Measurements from ENCODE around the gene MYO3B. TPM values are rescaled to one million over a fixed set of nuclear protein-coding genes. Genes with fewer than 3 reads are reported as not detected.

Gene MYO3B
- total and polyA plus RNA-seq, 4 donors, result 0.50 to 0.61 (median 0.53) TPM

GRCh38 chr2:170404846-170405245 lies 226.9 kb downstream of the MYO3B start:
- Histone ChIP-seq H3K4me1 (ENCODE audit: control insufficient read depth, insufficient read depth, low read length) (no peaks in the 10 kb centered on the region), H3K9me3 (ENCODE audit: control insufficient read depth, insufficient read depth, low read length) (no peaks in the 10 kb centered on the region), H3K36me3 (ENCODE audit: control insufficient read depth, insufficient read depth, low read length) (no peaks in the 10 kb centered on the region), H3K4me3 (ENCODE audit: low read depth, low read length) (no peak overlapping the region), H3K27ac (ENCODE audit: low read depth, low read length) (no peak overlapping the region), H3K27me3 (ENCODE audit: control insufficient read depth, insufficient read depth, low read length) (peaks cover 2% of the 10 kb centered on the region)
- no CpG with 5 or more reads among the region's 3 CpGs for WGBS (ENCODE audit: insufficient coverage)
- DNase-seq (ENCODE audit: low read depth in 4 of 6, low spot score in 6 of 6), result no peak

DNA sequence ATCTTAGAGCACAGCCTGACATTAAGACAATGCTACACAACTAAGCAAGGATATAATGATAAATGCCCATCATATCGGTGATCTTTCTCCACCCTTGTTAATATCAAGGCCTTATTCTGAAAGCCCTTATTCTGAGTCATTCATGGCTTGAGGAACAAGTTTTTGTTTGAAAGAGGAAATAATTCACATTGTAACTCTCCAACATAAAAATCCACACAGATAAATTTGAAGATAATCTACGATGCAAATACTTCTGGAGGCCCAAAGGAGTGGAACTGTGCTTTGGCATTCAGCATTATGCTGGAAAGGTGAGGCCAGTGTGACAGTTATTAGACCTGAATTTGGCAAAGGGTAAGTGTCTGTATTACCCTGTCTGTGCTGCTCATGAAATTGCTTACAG lies 227.4 kb downstream of the MYO3B start:
- no peaks in the 10 kb centered on the region for H3K9me3 ChIP-seq (ENCODE audit: control insufficient read depth, insufficient read depth, low read length)
- no peak overlapping the region for H3K27ac ChIP-seq (ENCODE audit: low read depth, low read length)
- no peak for DNase-seq (ENCODE audit: low read depth in 4 of 6, low spot score in 6 of 6)
- H3K4me3 ChIP-seq (ENCODE audit: low read depth, low read length), result no peak overlapping the region
- no peaks in the 10 kb centered on the region for H3K4me1 ChIP-seq (ENCODE audit: control insufficient read depth, insufficient read depth, low read length)
- H3K36me3 ChIP-seq (ENCODE audit: control insufficient read depth, insufficient read depth, low read length), result no peaks in the 10 kb centered on the region
- no CpG with 5 or more reads among the region's 2 CpGs for WGBS (ENCODE audit: insufficient coverage)
- peaks cover 2% of the 10 kb centered on the region for H3K27me3 ChIP-seq (ENCODE audit: control insufficient read depth, insufficient read depth, low read length)

DNA sequence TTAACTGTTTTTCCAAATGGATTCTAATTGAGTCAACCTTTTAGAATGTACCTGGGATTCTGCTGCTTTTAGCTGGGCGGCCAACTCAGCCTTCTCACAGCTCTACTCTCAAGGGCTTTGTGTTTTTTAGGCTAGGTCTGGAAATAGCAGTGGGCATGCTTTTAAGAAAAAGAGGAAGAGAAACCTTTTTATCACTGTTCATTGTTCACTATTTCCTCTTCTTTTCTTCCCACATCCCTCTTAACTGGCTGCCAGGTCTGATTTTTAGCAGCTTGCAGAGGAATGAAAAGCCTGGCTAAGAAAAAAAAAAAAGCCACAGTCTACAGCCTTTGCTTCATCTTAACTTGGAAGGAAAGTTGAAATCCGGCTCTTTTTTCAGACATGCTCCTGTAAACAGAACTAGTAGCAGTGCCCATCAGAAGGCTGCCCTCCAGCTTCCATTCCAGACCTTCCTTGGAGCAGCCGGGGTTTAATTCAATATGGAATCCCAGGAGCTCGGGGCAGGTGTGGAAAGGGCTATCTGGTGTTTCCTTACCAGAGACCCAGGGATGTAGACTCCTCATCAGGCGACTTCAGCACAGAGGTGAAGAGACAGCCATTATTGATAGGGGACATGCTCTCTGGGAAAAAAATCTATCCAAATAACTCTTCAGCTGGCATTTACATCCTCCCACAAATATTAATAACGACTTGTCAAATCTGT lies 230.7 kb downstream of the MYO3B start:
- Histone ChIP-seq H3K9me3 (ENCODE audit: control insufficient read depth, insufficient read depth, low read length) (no peaks in the 10 kb centered on the region), H3K27ac (ENCODE audit: low read depth, low read length) (no peak overlapping the region), H3K4me1 (ENCODE audit: control insufficient read depth, insufficient read depth, low read length) (no peaks in the 10 kb centered on the region), H3K4me3 (ENCODE audit: low read depth, low read length) (no peak overlapping the region), H3K27me3 (ENCODE audit: control insufficient read depth, insufficient read depth, low read length) (no peaks in the 10 kb centered on the region), H3K36me3 (ENCODE audit: control insufficient read depth, insufficient read depth, low read length) (no peaks in the 10 kb centered on the region)
- WGBS (ENCODE audit: insufficient coverage), result 17% methylated on average over 2 of the region's 6 CpGs
- DNase-seq (ENCODE audit: low read depth in 4 of 6, low spot score in 6 of 6), result peak in 1 of 6 donors; percentile 7

DNA sequence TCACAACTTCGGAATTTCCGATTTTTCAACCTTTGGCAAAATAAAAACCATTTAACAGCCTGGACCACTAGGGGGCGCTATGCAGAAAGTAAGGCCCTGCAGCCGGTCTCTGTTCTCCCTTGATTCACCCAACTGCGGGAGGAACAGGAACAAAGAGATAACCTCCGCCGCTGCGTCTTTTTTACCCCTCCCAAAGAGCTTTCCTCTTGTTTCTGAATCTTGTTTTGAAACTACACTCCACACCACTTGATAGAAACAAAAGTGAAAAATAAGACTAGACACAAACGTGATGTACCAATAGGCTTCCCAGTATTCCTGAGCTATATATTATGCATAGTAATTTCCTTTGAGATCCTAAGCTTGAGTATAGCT lies 231.2 kb downstream of the MYO3B start:
- DNase-seq (ENCODE audit: low read depth in 4 of 6, low spot score in 6 of 6), result peak; percentile 40 to 94 (median 64)
- Histone ChIP-seq H3K4me3 (ENCODE audit: low read depth, low read length) (no peak overlapping the region), H3K27me3 (ENCODE audit: control insufficient read depth, insufficient read depth, low read length) (no peaks in the 10 kb centered on the region), H3K27ac (ENCODE audit: low read depth, low read length) (no peak overlapping the region), H3K9me3 (ENCODE audit: control insufficient read depth, insufficient read depth, low read length) (no peaks in the 10 kb centered on the region), H3K4me1 (ENCODE audit: control insufficient read depth, insufficient read depth, low read length) (no peaks in the 10 kb centered on the region), H3K36me3 (ENCODE audit: control insufficient read depth, insufficient read depth, low read length) (no peaks in the 10 kb centered on the region)
- 2% methylated on average over 5 of the region's 9 CpGs for WGBS (ENCODE audit: insufficient coverage)

DNA sequence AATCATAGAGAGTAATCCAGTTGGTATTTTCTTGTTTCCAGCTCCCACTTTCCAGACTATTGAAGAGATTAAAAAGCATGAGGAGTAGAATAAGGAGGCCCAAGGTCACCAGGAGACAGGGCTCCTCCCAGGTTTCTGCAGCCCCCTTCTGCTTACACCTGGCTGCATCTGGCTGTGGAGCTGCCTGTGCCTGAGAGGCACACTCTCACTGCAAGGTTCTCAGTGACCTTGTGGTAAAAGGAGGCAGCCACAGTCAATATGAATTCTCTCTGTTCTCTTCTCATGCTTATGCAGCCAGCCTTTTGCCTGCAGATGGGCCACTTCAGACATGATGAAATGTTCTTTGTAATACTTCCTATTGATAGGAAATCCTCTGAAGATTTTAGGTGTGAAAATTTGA lies 233.7 kb downstream of the MYO3B start:
- no peaks in the 10 kb centered on the region for H3K36me3 ChIP-seq (ENCODE audit: control insufficient read depth, insufficient read depth, low read length)
- no peaks in the 10 kb centered on the region for H3K27me3 ChIP-seq (ENCODE audit: control insufficient read depth, insufficient read depth, low read length)
- no peak overlapping the region for H3K27ac ChIP-seq (ENCODE audit: low read depth, low read length)
- no peaks in the 10 kb centered on the region for H3K9me3 ChIP-seq (ENCODE audit: control insufficient read depth, insufficient read depth, low read length)
- no peaks in the 10 kb centered on the region for H3K4me1 ChIP-seq (ENCODE audit: control insufficient read depth, insufficient read depth, low read length)
- H3K4me3 ChIP-seq (ENCODE audit: low read depth, low read length), result no peak overlapping the region
- DNase-seq (ENCODE audit: low read depth in 4 of 6, low spot score in 6 of 6), result no peak

DNA sequence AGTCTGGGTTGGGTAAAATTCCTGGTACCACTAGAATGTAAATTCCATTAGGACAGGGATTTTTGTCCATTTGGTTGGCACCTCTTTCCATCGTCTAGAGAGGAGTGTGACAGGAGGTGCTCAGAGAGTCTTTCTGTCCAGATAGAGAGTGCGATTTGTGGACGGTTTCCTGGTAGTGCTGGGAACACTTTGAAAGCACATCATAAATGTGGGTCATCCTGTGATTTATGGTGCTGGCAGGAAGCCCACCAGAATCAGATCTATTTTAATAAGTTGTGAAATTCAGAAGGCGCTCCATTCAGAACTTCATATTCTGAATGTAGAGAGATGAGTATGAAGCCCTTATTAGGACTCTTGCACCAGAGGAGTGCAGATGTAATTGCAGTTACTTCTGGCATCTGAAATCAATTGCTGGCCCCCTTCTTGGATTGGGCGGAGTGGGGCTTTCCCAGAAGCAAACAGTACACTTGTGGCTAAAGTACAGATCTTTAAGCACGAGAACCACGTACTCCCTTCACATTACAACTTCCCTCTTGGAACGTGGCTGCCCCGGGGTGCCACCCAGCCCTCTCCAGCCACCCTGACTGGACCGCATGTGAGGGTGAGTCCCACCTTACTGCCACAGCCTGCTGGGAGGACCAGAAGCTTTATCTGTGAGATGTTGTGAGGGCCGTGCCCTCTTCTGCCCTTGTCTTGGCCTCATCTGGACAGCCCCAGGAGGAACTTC lies 243.2 kb downstream of the MYO3B start:
- H3K36me3 ChIP-seq (ENCODE audit: control insufficient read depth, insufficient read depth, low read length), result no peaks in the 10 kb centered on the region
- H3K4me3 ChIP-seq (ENCODE audit: low read depth, low read length), result no peak overlapping the region
- no peaks in the 10 kb centered on the region for H3K9me3 ChIP-seq (ENCODE audit: control insufficient read depth, insufficient read depth, low read length)
- no peak for DNase-seq (ENCODE audit: low read depth in 4 of 6, low spot score in 6 of 6)
- no peaks in the 10 kb centered on the region for H3K27me3 ChIP-seq (ENCODE audit: control insufficient read depth, insufficient read depth, low read length)
- 84% methylated on average over 7 of the region's 11 CpGs for WGBS (ENCODE audit: insufficient coverage)
- no peak overlapping the region for H3K27ac ChIP-seq (ENCODE audit: low read depth, low read length)
- H3K4me1 ChIP-seq (ENCODE audit: control insufficient read depth, insufficient read depth, low read length), result no peaks in the 10 kb centered on the region

DNA sequence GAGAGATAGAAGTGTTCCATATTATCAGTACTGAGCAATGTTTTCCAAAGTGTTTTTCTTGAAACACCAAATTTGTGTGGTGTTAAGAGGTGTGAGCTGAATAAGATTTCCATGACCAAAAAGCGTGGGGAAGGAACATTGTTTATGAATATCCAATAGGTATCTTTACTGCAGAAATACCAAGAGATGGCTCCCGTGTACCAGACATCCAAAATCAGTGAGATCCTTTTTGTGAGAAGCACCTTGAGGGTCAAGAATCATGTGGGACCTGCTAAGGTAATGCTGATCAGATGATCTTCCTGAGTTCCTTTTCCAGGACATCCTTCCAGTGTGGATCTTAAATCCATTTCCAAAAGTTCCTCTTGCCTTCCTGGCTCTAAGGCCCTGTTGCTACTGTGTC lies 246.0 kb downstream of the MYO3B start:
- H3K9me3 ChIP-seq (ENCODE audit: control insufficient read depth, insufficient read depth, low read length), result no peaks in the 10 kb centered on the region
- no peak for DNase-seq (ENCODE audit: low read depth in 4 of 6, low spot score in 6 of 6)
- H3K4me3 ChIP-seq (ENCODE audit: low read depth, low read length), result no peak overlapping the region
- 100% methylated on average over 1 of the region's 2 CpGs for WGBS (ENCODE audit: insufficient coverage)
- no peak overlapping the region for H3K27ac ChIP-seq (ENCODE audit: low read depth, low read length)
- H3K36me3 ChIP-seq (ENCODE audit: control insufficient read depth, insufficient read depth, low read length), result no peaks in the 10 kb centered on the region
- H3K27me3 ChIP-seq (ENCODE audit: control insufficient read depth, insufficient read depth, low read length), result no peaks in the 10 kb centered on the region
- H3K4me1 ChIP-seq (ENCODE audit: control insufficient read depth, insufficient read depth, low read length), result no peaks in the 10 kb centered on the region

GRCh38 chr2:170425281-170425751 lies 247.4 kb downstream of the MYO3B start:
- H3K4me3 ChIP-seq (ENCODE audit: low read depth, low read length), result no peak overlapping the region
- 55% methylated on average over 1 of the region's 2 CpGs for WGBS (ENCODE audit: insufficient coverage)
- no peaks in the 10 kb centered on the region for H3K4me1 ChIP-seq (ENCODE audit: control insufficient read depth, insufficient read depth, low read length)
- H3K27ac ChIP-seq (ENCODE audit: low read depth, low read length), result no peak overlapping the region
- DNase-seq (ENCODE audit: low read depth in 4 of 6, low spot score in 6 of 6), result peak in 1 of 6 donors; percentile 61
- H3K27me3 ChIP-seq (ENCODE audit: control insufficient read depth, insufficient read depth, low read length), result no peaks in the 10 kb centered on the region
- H3K36me3 ChIP-seq (ENCODE audit: control insufficient read depth, insufficient read depth, low read length), result no peaks in the 10 kb centered on the region
- H3K9me3 ChIP-seq (ENCODE audit: control insufficient read depth, insufficient read depth, low read length), result no peaks in the 10 kb centered on the region

GRCh38 chr2:170428868-170429267 lies 250.9 kb downstream of the MYO3B start:
- H3K27me3 ChIP-seq (ENCODE audit: control insufficient read depth, insufficient read depth, low read length), result no peaks in the 10 kb centered on the region
- no peaks in the 10 kb centered on the region for H3K4me1 ChIP-seq (ENCODE audit: control insufficient read depth, insufficient read depth, low read length)
- H3K4me3 ChIP-seq (ENCODE audit: low read depth, low read length), result no peak overlapping the region
- H3K9me3 ChIP-seq (ENCODE audit: control insufficient read depth, insufficient read depth, low read length), result no peaks in the 10 kb centered on the region
- H3K27ac ChIP-seq (ENCODE audit: low read depth, low read length), result no peak overlapping the region
- H3K36me3 ChIP-seq (ENCODE audit: control insufficient read depth, insufficient read depth, low read length), result no peaks in the 10 kb centered on the region
- no peak for DNase-seq (ENCODE audit: low read depth in 4 of 6, low spot score in 6 of 6)
- no CpG with 5 or more reads among the region's 2 CpGs for WGBS (ENCODE audit: insufficient coverage)

GRCh38 chr2:170432823-170433222 lies 254.9 kb downstream of the MYO3B start:
- no peak for DNase-seq (ENCODE audit: low read depth in 4 of 6, low spot score in 6 of 6)
- Histone ChIP-seq H3K27ac (ENCODE audit: low read depth, low read length) (no peak overlapping the region), H3K4me3 (ENCODE audit: low read depth, low read length) (no peak overlapping the region), H3K9me3 (ENCODE audit: control insufficient read depth, insufficient read depth, low read length) (no peaks in the 10 kb centered on the region), H3K27me3 (ENCODE audit: control insufficient read depth, insufficient read depth, low read length) (no peaks in the 10 kb centered on the region), H3K36me3 (ENCODE audit: control insufficient read depth, insufficient read depth, low read length) (no peaks in the 10 kb centered on the region), H3K4me1 (ENCODE audit: control insufficient read depth, insufficient read depth, low read length) (no peaks in the 10 kb centered on the region)
- WGBS (ENCODE audit: insufficient coverage), result no CpG with 5 or more reads among the region's 4 CpGs
